Osteoblast (primary cell): ENCODE measurements around the gene PTGR3. TPM values are rescaled to one million over a fixed set of nuclear protein-coding genes. Genes with fewer than 3 reads are reported as not detected.

Experiments
- DNase-seq: peaks from one replicate; pipeline ENCODE4 v3.0.0; 2011; ENCODE audit warnings: low spot score, mixed read lengths; ENCODE audit not compliant: insufficient read length; ENCODE audit errors: missing footprints
- H2AFZ ChIP-seq: 2 replicates; pipeline ENCODE4 v1.6.0; 2011; ENCODE audit warnings: mild to moderate bottlenecking, low read length
- H3K27ac ChIP-seq: 2 replicates; pipeline ENCODE4 v1.5.1; 2011; ENCODE audit warnings: mild to moderate bottlenecking, low read depth, low read length, moderate library complexity
- H3K27me3 ChIP-seq: 2 replicates; pipeline ENCODE4 v1.6.0; 2012; ENCODE audit warnings: mild to moderate bottlenecking, control low read depth, inconsistent platforms, low read length, moderate library complexity; ENCODE audit not compliant: insufficient read depth
- H3K36me3 ChIP-seq: 2 replicates; pipeline ENCODE4 v1.5.1; 2011; ENCODE audit warnings: mild to moderate bottlenecking, low read length, control low read depth, moderate library complexity; ENCODE audit not compliant: insufficient read depth
- H3K4me1 ChIP-seq: 2 replicates; pipeline ENCODE4 v1.5.1; 2011; ENCODE audit warnings: mild to moderate bottlenecking, low read length, control low read depth, moderate library complexity; ENCODE audit not compliant: insufficient read depth
- H3K4me2 ChIP-seq: 2 replicates; pipeline ENCODE4 v1.6.0; 2011; ENCODE audit warnings: mild to moderate bottlenecking, low read length; ENCODE audit not compliant: insufficient read depth
- H3K4me3 ChIP-seq: fragments of 200-600 bp; sonication (generic); 3 replicates; pipeline ENCODE4 v1.5.1; 2012; ENCODE audit warnings: mild to moderate bottlenecking, low read length, inconsistent platforms; ENCODE audit not compliant: insufficient read depth
- H3K79me2 ChIP-seq: 2 replicates; pipeline ENCODE4 v1.6.0; 2012; ENCODE audit warnings: mild to moderate bottlenecking, low read length, control low read depth, inconsistent platforms; ENCODE audit not compliant: insufficient read depth
- H3K9me3 ChIP-seq: 2 replicates; pipeline ENCODE4 v1.5.1; 2011; ENCODE audit warnings: low read depth, low read length, control low read depth
- H4K20me1 ChIP-seq: 2 replicates; pipeline ENCODE4 v1.6.0; 2012; ENCODE audit warnings: mild to moderate bottlenecking, low read length, control low read depth; ENCODE audit not compliant: insufficient read depth
- CTCF ChIP-seq: IDR thresholded peaks from 2 replicates; pipeline ENCODE4 v1.5.1; 2011; ENCODE audit warnings: mild to moderate bottlenecking, low read depth, low read length, moderate library complexity; ENCODE audit errors: extremely low read depth
- total RNA-seq: library from RNA; depleted of rRNA; stranded (reverse); fragments of >200 nt; gene quantifications from 2 replicates; pipeline ENCODE4 v1.2.3, GENCODE V29; 2012

The PTGR3 gene
- total RNA-seq, 1 donor = 8.3 TPM

GRCh38 chr18:75178376-75178775 lies 30.6 kb downstream of the PTGR3 start:
- DNase-seq = no peak
- Histone ChIP-seq H3K4me1 (no peaks in the 10 kb centered on the region), H3K27ac (no peak overlapping the region), H3K4me3 (no peak overlapping the region), H3K79me2 (no peaks in the 10 kb centered on the region), H3K27me3 (no peaks in the 10 kb centered on the region), H3K9me3 (no peaks in the 10 kb centered on the region), H3K4me2 (no peak overlapping the region), H3K36me3 (no peaks in the 10 kb centered on the region), H4K20me1 (no peaks in the 10 kb centered on the region), H2AFZ (no peak overlapping the region)
- no peak for TF ChIP-seq CTCF

- DNase-seq = no peak
- Histone ChIP-seq H4K20me1 (no peaks in the 10 kb centered on the region), H3K27ac (no peak overlapping the region), H3K4me1 (no peaks in the 10 kb centered on the region), H3K27me3 (no peaks in the 10 kb centered on the region), H3K79me2 (no peaks in the 10 kb centered on the region), H3K9me3 (no peaks in the 10 kb centered on the region), H3K36me3 (no peaks in the 10 kb centered on the region), H2AFZ (no peak overlapping the region), H3K4me3 (no peak overlapping the region), H3K4me2 (no peak overlapping the region)
- TF ChIP-seq CTCF = no peak
Observed at GRCh38 chr18:75176849-75177248, 32.1 kb downstream of the PTGR3 start.

GRCh38 chr18:75173738-75174137 lies 35.2 kb downstream of the PTGR3 start:
- Histone ChIP-seq H3K9me3 (no peaks in the 10 kb centered on the region), H3K4me3 (no peak overlapping the region), H3K79me2 (no peaks in the 10 kb centered on the region), H3K4me1 (no peaks in the 10 kb centered on the region), H2AFZ (no peak overlapping the region), H3K27me3 (no peaks in the 10 kb centered on the region), H3K27ac (no peak overlapping the region), H3K36me3 (no peaks in the 10 kb centered on the region), H3K4me2 (no peak overlapping the region), H4K20me1 (no peaks in the 10 kb centered on the region)
- no peak for DNase-seq
- TF ChIP-seq CTCF = no peak

- H3K27me3 ChIP-seq = peaks cover 2% of the 10 kb centered on the region
- H3K4me3 ChIP-seq = no peak overlapping the region
- no peaks in the 10 kb centered on the region for H3K36me3 ChIP-seq
- no peak overlapping the region for H3K27ac ChIP-seq
- H4K20me1 ChIP-seq = no peaks in the 10 kb centered on the region
- TF ChIP-seq CTCF = peak; percentile 20
- DNase-seq = no peak
- H3K79me2 ChIP-seq = no peaks in the 10 kb centered on the region
- H3K4me1 ChIP-seq = no peaks in the 10 kb centered on the region
- no peaks in the 10 kb centered on the region for H3K9me3 ChIP-seq
- H3K4me2 ChIP-seq = no peak overlapping the region
- H2AFZ ChIP-seq = no peak overlapping the region
Observed at GRCh38 chr18:75173125-75173432, 35.9 kb downstream of the PTGR3 start.
